Left ventricle myocardium inferior (tissue), 1 donor: ENCODE measurements around the gene PDGFB. TPM values are rescaled to one million over a fixed set of nuclear protein-coding genes. Genes with fewer than 3 reads are reported as not detected.

ENCODE experiments used
- DNase-seq: peaks from one replicate; pipeline ENCODE4 v3.0.0-alpha.2; 2020
- H3K27ac ChIP-seq: fragments of 200-600 bp; replicated peaks from 2 replicates; pipeline ENCODE4 v1.8.0; 2021
- H3K27me3 ChIP-seq: fragments of 200-600 bp; 2 replicates; pipeline ENCODE4 v1.8.0; 2021; ENCODE audit warnings: low read depth
- H3K36me3 ChIP-seq: fragments of 200-600 bp; 2 replicates; pipeline ENCODE4 v1.8.0; 2021
- H3K4me1 ChIP-seq: fragments of 200-600 bp; 2 replicates; pipeline ENCODE4 v1.8.0; 2021
- H3K4me3 ChIP-seq: fragments of 200-600 bp; 2 replicates; pipeline ENCODE4 v1.8.0; 2021; ENCODE audit warnings: mild to moderate bottlenecking, moderate library complexity
- H3K9me3 ChIP-seq: fragments of 200-600 bp; replicated peaks from 2 replicates; pipeline ENCODE4 v1.8.0; 2021
- CTCF ChIP-seq: fragments of 200-600 bp; IDR thresholded peaks from 2 replicates; pipeline ENCODE4 v1.8.0; 2021; ENCODE audit warnings: antibody characterized with exemption, mild to moderate bottlenecking, borderline replicate concordance
- intact Hi-C: fragments of 100-400 bp; cut with micrococcal nuclease; formaldehyde crosslinking; loops from one replicate; pipeline ENCODE4 v1.11.0; 2022
- total RNA-seq: library from RNA; stranded (reverse); fragmentation: NEBNext Ultra II Directional; extraction: Animal tissue kit (Norgen Biotek cat#: 25700); gene quantifications from one replicate; pipeline ENCODE4 v1.2.1, GENCODE V29; 2021
- donor health status: DM: no; HTN: yes; CAD: no; lungs with severe emphysema.

PDGFB gene
- total RNA-seq, 1 donor from 2014 or later, result 17.2 TPM

- Histone ChIP-seq H3K27ac (peak overlapping the region; percentile 86), H3K9me3 (peaks cover 19% of the 10 kb centered on the region), H3K4me3 (no peak overlapping the region), H3K4me1 (peaks cover 70% of the 10 kb centered on the region), H3K27me3 (no peaks in the 10 kb centered on the region), H3K36me3 (no peaks in the 10 kb centered on the region)
- intact Hi-C loops, result no loop called here
- TF ChIP-seq CTCF, result no peak
- DNase-seq, result no peak
Measured at GRCh38 chr22:39280250-39280649, 35.5 kb upstream of the PDGFB start.

GRCh38 chr22:39279170-39279850 lies 34.5 kb upstream of the PDGFB start:
- Histone ChIP-seq H3K9me3 (peaks cover 10% of the 10 kb centered on the region), H3K27ac (peak overlapping the region; percentile 86)
- DNase-seq, result no peak

GRCh38 chr22:39278040-39278439 lies 33.3 kb upstream of the PDGFB start:
- H3K9me3 ChIP-seq, result peaks cover 8% of the 10 kb centered on the region
- peak overlapping the region; percentile 86 for H3K27ac ChIP-seq
- H3K4me1 ChIP-seq, result peaks cover 58% of the 10 kb centered on the region
- H3K27me3 ChIP-seq, result no peaks in the 10 kb centered on the region
- peak; percentile 64 for DNase-seq
- intact Hi-C loops, result no loop called here
- no peak for TF ChIP-seq CTCF
- no peak overlapping the region for H3K4me3 ChIP-seq
- H3K36me3 ChIP-seq, result no peaks in the 10 kb centered on the region

More at GRCh38 chr22:39279170-39279850, 34.5 kb upstream of the PDGFB start:
- TF ChIP-seq CTCF, result no peak
- Histone ChIP-seq H3K27me3 (no peaks in the 10 kb centered on the region), H3K4me1 (peaks cover 70% of the 10 kb centered on the region), H3K36me3 (no peaks in the 10 kb centered on the region), H3K4me3 (no peak overlapping the region)
- intact Hi-C loops, result no loop called here

GRCh38 chr22:39277142-39277607 lies 32.4 kb upstream of the PDGFB start:
- Histone ChIP-seq H3K27me3 (no peaks in the 10 kb centered on the region), H3K4me3 (no peak overlapping the region), H3K36me3 (no peaks in the 10 kb centered on the region), H3K4me1 (peaks cover 49% of the 10 kb centered on the region), H3K27ac (peak overlapping the region; percentile 86), H3K9me3 (peaks cover 8% of the 10 kb centered on the region)
- TF ChIP-seq CTCF, result no peak
- no peak for DNase-seq
- intact Hi-C loops, result no loop called here

- no peak for DNase-seq
- Histone ChIP-seq H3K4me3 (no peak overlapping the region), H3K36me3 (no peaks in the 10 kb centered on the region), H3K4me1 (peaks cover 44% of the 10 kb centered on the region), H3K27me3 (no peaks in the 10 kb centered on the region), H3K27ac (peak overlapping the region; percentile 86), H3K9me3 (peaks cover 8% of the 10 kb centered on the region)
- intact Hi-C loops, result no loop called here
- no peak for TF ChIP-seq CTCF
Measured at GRCh38 chr22:39276440-39277141, 31.8 kb upstream of the PDGFB start.
